ENCODE data around the gene SERINC3.

The SERINC3 gene

DNA sequence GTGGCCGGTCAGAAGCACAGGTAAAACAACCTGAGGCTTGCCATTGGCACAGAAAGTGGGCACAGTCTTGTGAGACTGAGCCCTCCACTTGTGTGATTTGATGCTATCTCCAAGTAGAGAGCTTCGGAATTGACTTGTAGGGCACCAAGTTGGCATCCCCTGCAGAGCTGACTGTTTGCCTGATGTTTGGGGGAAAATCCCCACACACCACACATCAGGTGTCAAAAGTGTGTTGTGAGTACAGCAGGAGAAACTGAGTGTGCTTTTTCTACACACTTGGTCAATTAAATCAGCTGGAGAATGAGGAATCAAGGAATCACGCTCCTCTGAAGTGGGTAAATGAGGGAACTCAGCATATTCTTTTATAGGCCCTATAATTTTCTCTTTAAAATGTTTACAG, 989 bp downstream of the SERINC3 start:
- no peak overlapping the region for H3K27ac Mint-ChIP-seq
- H3K9me3 Mint-ChIP-seq: no peaks in the 10 kb centered on the region
- H3K4me1 Mint-ChIP-seq: peaks cover 18 to 49% of the 10 kb centered on the region in 2 donors
- peak overlapping the region; percentile 63 to 67 for H3K4me3 Mint-ChIP-seq
- no peak for DNase-seq
- peaks cover 8 to 9% of the 10 kb centered on the region in 2 donors for H3K36me3 Mint-ChIP-seq
- ATAC-seq (replicated peaks): no peak
- H3K27me3 Mint-ChIP-seq: no peaks in the 10 kb centered on the region

DNA sequence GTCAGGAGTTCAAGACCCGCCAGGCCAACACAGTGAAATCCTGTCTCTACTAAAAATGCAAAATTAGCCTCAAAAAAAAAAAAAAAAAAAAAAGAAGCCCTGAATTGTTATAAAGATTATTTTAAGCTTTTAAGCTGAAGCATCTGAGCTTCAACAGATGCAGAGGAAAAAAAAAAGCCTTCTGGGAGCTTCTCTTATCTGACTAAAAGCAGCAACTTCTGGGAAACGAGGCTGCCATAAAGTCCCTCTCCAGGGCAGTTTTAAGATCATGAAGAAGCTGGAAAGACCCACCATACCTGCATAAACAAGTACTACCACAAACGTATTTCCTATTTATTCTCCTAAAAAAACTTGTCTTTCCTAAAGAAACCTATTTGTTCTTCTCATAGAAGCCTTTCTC, 3.6 kb downstream of the SERINC3 start:
- Mint-ChIP-seq H3K36me3 (peaks cover 9 to 14% of the 10 kb centered on the region in 2 donors), H3K9me3 (no peaks in the 10 kb centered on the region), H3K4me1 (peaks cover 21 to 49% of the 10 kb centered on the region in 2 donors), H3K4me3 (no peak overlapping the region), H3K27me3 (no peaks in the 10 kb centered on the region), H3K27ac (peak overlapping the region; percentile 39)
- no peak for ATAC-seq (replicated peaks)
- DNase-seq: no peak

DNA sequence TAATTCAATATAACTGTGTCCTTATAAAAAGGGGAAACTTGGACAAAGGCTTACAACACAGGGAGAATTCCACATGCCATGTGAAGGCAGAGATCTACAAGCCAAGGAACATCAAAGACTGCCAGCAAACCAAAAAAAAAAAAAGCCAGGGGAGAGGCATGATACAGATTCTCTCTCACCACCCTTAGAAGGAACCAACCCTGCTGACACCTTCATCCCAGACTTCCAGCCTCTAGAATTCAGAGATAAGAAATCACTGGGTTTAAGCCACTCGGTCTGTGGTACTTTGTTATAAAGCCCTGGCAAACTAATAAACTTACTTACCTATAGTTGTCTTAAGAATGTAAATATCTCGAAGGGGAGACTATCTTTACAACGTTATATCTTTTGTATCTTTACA, 4.4 kb downstream of the SERINC3 start:
- Mint-ChIP-seq H3K27me3 (no peaks in the 10 kb centered on the region), H3K27ac (no peak overlapping the region), H3K36me3 (peaks cover 13 to 16% of the 10 kb centered on the region in 2 donors), H3K4me3 (no peak overlapping the region), H3K9me3 (no peaks in the 10 kb centered on the region), H3K4me1 (peaks cover 23 to 50% of the 10 kb centered on the region in 2 donors)
- DNase-seq: no peak
- ATAC-seq (replicated peaks): no peak

DNA sequence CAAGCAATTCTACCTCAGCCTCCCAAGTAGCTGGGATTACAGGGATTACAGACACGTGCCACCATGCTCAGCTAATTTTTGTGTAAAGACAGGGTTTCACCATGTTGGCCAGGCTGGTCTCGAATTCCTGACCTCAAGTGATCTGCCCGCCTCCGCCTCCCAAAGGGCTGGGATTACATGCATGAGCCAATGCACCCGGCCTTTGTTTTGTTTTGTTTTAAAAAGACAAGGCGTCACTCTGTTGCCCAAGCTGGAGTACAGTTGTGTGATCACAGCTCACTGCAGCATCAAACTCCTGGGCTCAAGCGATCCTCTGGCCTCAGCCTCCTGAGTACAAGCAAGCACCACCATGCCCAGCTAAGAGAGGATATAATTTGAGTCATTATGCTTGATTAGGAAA, 5.4 kb downstream of the SERINC3 start:
- no peak for ATAC-seq (replicated peaks)
- H3K36me3 Mint-ChIP-seq: peaks cover 18% of the 10 kb centered on the region in 2 donors
- DNase-seq: no peak
- no peak overlapping the region for H3K4me3 Mint-ChIP-seq
- H3K27me3 Mint-ChIP-seq: no peaks in the 10 kb centered on the region
- H3K27ac Mint-ChIP-seq: no peak overlapping the region
- H3K9me3 Mint-ChIP-seq: no peaks in the 10 kb centered on the region
- peaks cover 17 to 48% of the 10 kb centered on the region in 2 donors for H3K4me1 Mint-ChIP-seq

DNA sequence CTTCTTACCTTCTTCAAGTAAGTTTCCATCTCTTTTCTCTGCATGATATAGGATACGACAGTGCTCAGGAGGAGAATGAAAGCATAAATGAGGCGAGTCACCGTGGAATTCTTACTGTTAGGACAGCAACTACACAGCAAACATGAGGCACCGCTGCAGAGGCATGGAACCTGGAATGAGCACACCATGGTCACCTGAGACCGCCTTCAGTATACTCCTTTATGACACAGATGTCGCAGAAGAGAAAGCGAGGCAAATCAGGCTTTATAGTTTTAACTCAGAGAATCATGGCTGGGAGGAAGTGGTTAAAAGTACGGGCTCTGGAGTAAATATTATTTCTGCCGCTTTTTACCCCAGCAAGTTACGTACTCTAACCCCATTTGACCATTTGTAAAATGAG, 8.0 kb downstream of the SERINC3 start:
- Mint-ChIP-seq H3K36me3 (peaks cover 10 to 13% of the 10 kb centered on the region in 2 donors), H3K4me1 (peaks cover 9 to 28% of the 10 kb centered on the region in 2 donors), H3K9me3 (no peaks in the 10 kb centered on the region), H3K27ac (no peak overlapping the region), H3K27me3 (no peaks in the 10 kb centered on the region), H3K4me3 (no peak overlapping the region)
- DNase-seq: no peak
- ATAC-seq (replicated peaks): no peak

DNA sequence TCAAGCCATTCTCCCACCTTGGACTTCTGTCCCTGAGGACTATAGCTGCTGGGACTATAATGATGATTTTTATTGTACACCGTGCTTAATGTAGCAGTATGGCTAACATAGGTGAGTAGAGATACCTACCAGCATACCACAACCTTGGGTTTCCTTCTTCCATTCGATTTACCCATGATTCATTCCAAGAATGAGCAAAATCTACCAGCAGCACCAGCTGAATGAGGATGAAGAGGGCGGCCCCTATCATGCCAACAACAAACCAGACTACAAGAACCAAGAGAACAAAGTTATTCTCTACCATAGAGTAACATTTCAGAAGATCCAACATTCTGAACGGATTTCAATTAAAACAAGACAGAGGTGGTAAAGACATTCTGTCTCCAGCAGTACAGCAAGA, 12.1 kb downstream of the SERINC3 start:
- H3K27me3 Mint-ChIP-seq: no peaks in the 10 kb centered on the region
- ATAC-seq (replicated peaks) (no peak), DNase-seq (no peak)
- H3K9me3 Mint-ChIP-seq: no peaks in the 10 kb centered on the region
- no peak overlapping the region for H3K4me3 Mint-ChIP-seq
- peaks cover 4 to 16% of the 10 kb centered on the region in 2 donors for H3K4me1 Mint-ChIP-seq
- H3K27ac Mint-ChIP-seq: no peak overlapping the region
- peaks cover 14 to 19% of the 10 kb centered on the region in 2 donors for H3K36me3 Mint-ChIP-seq

DNA sequence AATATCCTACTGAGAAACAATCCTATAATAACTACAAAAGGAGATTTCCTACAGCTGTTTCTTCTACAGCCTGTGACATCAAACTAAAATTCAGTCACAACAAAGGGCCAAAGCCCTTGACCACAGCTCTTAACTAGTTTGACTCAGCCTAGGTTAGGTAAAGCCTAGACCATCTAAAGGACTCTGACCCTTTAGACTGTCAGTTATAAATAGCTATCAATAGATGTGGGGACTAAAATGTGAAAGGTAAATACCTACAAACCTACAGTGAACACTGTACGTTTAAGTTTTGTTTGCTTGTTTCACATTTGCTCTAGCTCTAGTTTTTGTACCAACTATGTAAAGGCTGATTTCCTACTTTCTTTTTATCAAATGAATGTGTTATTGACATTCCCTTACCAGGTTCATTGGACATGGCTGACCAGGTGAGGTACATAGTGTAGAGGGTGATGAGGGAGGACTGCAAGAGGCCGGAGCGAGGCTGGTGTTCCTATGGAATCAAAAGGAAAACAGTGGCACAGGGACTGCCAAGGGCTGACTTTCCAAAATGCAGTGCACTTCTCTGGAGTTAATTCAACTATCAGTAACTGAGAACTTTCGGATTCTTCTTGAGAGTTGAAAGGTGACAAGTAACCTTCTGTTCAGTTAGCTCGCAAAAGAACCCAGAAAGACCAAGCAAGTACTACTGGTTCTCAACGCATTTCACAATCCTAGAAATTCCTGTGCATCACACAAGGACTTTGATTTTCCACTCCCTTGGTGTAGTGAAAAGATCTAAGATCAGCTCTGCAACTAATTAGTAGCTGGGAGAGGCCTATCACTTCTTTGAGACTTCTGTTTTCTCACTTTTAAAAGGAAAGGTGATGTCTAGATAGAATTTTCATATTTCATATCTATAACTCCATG, 17.2 kb downstream of the SERINC3 start:
- Mint-ChIP-seq H3K9me3 (no peaks in the 10 kb centered on the region), H3K4me1 (peaks cover 10 to 21% of the 10 kb centered on the region in 2 donors), H3K27me3 (no peaks in the 10 kb centered on the region), H3K27ac (no peak overlapping the region), H3K36me3 (peaks cover 25 to 27% of the 10 kb centered on the region in 2 donors), H3K4me3 (no peak overlapping the region)
- ATAC-seq (replicated peaks) (no peak), DNase-seq (no peak)

DNA sequence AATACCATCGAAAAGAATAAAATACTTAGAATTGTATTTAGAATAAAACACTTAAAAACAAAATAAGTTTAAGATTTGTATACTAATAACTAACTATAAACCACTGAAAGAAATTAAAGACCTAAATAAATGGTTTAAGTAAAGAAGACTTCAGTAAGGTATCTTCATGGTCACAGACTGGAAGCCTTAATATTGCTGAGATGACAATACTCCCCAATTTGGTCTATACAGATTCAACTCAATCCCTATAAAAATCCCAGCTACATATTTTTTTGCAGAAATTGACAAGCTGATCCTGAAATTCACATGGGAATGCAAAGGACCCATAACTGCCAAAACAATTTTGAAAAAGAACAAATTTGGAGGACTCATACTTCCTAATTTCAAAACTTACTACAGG, 18.9 kb downstream of the SERINC3 start:
- H3K36me3 Mint-ChIP-seq: peaks cover 28 to 36% of the 10 kb centered on the region in 2 donors
- H3K4me1 Mint-ChIP-seq: peaks cover 17 to 25% of the 10 kb centered on the region in 2 donors
- H3K27ac Mint-ChIP-seq: no peak overlapping the region
- ATAC-seq (replicated peaks): no peak
- no peaks in the 10 kb centered on the region for H3K9me3 Mint-ChIP-seq
- no peaks in the 10 kb centered on the region for H3K27me3 Mint-ChIP-seq
- DNase-seq: no peak
- no peak overlapping the region for H3K4me3 Mint-ChIP-seq

DNA sequence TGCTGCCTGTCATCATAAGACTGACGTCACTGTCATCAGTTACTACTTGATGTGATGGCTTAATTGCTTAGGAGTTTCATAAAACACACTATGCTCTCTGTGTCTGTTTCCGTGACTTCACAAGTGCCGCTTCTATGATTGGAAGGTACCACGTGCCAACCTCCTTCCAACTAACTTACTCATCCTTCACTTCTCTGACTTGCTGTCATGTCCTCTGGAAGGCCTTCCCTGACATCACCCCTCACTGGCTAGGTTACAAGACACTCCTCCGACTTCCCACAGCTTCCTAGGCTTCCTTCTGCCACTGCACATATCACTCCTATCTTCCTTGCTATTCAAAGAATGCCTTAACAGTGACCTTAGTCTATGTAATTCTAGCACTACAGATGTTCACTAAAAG, 20.4 kb downstream of the SERINC3 start:
- peaks cover 24 to 40% of the 10 kb centered on the region in 2 donors for H3K4me1 Mint-ChIP-seq
- H3K4me3 Mint-ChIP-seq: no peak overlapping the region
- H3K36me3 Mint-ChIP-seq: peaks cover 31 to 51% of the 10 kb centered on the region in 2 donors
- no peaks in the 10 kb centered on the region for H3K9me3 Mint-ChIP-seq
- no peak for ATAC-seq (replicated peaks)
- no peak for DNase-seq
- no peaks in the 10 kb centered on the region for H3K27me3 Mint-ChIP-seq
- no peak overlapping the region for H3K27ac Mint-ChIP-seq

DNA sequence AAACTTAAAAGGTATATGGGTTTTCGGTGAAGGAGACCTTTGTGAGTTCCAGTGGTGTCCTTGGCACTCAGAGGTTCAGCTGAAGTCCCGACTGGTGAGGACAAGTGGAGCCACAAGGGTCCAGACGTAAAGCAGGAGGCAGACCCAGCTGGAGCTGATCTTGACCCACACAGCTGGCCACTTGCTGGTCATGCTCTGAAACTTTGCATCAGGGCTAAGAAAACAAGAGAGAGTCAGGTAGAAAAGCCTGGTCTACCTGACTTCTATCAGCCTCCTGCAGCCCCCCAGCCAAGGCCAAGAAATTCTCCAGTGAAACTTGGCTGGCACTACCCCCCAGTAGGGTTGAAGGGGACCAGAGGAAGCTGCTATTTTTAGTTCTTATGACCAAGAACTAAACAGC, 21.6 kb downstream of the SERINC3 start:
- Mint-ChIP-seq H3K36me3 (peaks cover 38 to 64% of the 10 kb centered on the region in 2 donors), H3K9me3 (no peaks in the 10 kb centered on the region), H3K4me1 (peaks cover 32 to 52% of the 10 kb centered on the region in 2 donors), H3K27me3 (no peaks in the 10 kb centered on the region), H3K4me3 (no peak overlapping the region), H3K27ac (peak overlapping the region; percentile 60)
- ATAC-seq (replicated peaks) (no peak), DNase-seq (no peak)

DNA sequence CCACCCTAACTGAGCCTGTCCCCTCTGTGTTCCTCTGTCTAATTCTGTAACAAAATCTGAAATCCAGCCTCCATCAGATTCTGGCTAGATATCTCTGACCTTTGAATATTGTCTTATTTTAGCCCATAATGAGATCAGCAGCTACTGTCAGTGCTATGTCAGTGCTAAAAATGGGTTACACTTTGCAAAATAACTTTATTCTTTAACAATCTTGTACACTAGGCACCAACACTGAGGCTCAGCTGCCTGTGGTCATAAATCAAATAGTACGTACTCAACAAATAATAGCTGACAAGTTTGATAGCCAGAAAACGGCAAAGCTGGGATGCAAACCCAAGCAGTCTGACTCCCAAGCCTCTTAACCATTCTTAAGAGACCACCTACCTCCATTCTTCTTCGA, 24.1 kb downstream of the SERINC3 start:
- ATAC-seq (replicated peaks) (no peak), DNase-seq (no peak)
- Mint-ChIP-seq H3K27ac (no peak overlapping the region), H3K36me3 (peaks cover 48 to 75% of the 10 kb centered on the region in 2 donors), H3K4me3 (no peak overlapping the region), H3K27me3 (no peaks in the 10 kb centered on the region), H3K4me1 (peaks cover 35 to 54% of the 10 kb centered on the region in 2 donors), H3K9me3 (no peaks in the 10 kb centered on the region)

DNA sequence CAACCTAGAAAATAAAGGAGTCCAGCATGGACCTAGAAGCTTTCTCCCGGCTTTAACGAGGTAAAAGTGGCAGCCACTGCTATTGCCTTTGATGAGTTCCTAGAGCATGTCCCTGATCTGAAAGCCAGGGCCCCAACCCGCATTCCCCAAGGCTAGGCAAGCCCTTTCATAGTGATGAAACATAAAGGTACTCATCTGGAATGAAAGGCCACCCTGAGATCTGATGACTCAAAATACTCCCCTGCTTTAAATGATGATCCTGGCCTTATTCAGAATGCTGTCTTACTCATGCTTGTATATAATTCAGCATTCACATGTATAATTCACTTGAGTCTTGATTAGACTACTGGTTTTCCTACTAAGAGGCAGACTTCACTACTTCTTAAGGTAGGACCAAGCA, 24.9 kb downstream of the SERINC3 start:
- Mint-ChIP-seq H3K4me3 (peak overlapping the region in 1 of 2 donors; percentile 9), H3K9me3 (no peaks in the 10 kb centered on the region), H3K27ac (peak overlapping the region; percentile 90), H3K36me3 (peaks cover 52 to 81% of the 10 kb centered on the region in 2 donors), H3K27me3 (no peaks in the 10 kb centered on the region), H3K4me1 (peaks cover 37 to 55% of the 10 kb centered on the region in 2 donors)
- peak; percentile 89 to 91 for ATAC-seq (replicated peaks)
- DNase-seq: peak; percentile 17

DNA sequence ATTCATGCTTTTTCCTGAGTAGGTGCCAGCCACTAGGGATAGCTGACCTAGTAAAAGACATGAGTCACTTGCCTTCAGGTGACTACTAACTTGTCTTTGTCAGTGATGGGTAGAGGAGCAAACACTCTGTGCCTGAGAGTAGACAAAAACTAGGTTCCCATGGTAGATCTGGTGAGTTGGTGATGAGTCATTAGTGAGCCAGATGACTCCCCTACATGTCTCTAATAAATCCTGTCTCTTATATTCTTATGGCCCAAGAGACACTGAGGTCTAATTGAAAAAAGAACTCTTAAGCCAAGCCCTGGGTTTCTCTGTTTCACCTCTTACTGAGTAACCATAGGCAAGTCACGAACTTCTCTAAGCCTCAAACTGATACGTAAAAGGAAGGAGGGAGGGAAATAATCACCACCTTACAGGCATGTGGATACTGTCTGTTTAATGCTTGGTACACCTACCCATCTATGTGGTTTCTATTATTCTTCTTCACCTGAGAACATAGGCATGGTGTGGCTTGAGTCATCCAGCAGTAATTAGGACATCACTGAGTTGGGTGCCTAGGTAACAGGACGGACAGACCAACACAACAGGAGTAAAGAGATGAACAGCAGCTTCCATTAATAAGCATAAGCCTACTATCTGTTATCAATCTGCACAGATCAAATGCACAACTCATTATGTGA, 25.9 kb downstream of the SERINC3 start:
- no peaks in the 10 kb centered on the region for H3K9me3 Mint-ChIP-seq
- peak overlapping the region; percentile 90 for H3K27ac Mint-ChIP-seq
- no peaks in the 10 kb centered on the region for H3K27me3 Mint-ChIP-seq
- peaks cover 55 to 80% of the 10 kb centered on the region in 2 donors for H3K36me3 Mint-ChIP-seq
- H3K4me3 Mint-ChIP-seq: no peak overlapping the region
- DNase-seq (no peak), ATAC-seq (replicated peaks) (peak; percentile 54 to 57)
- H3K4me1 Mint-ChIP-seq: peaks cover 42 to 58% of the 10 kb centered on the region in 2 donors

DNA sequence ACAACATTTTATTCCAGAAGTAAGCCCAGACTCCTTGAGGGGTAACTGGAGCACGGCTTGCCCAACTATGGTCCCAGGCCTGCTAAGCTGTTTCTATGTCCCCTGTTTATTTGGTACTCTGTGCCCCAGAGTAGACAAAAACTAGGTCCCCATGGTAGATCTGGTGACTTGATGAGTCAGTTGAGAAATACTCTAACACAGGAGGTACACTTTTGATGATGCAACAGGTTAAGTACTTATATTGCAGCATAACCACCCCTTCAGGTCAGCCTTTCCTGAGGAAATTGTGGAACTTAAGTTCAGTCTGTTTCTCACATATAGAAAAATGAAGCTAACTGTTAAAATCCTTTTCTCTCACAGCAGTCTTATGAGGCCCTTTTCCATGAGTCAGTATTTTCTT, 26.6 kb downstream of the SERINC3 start:
- Mint-ChIP-seq H3K36me3 (peaks cover 55 to 80% of the 10 kb centered on the region in 2 donors), H3K9me3 (no peaks in the 10 kb centered on the region), H3K27me3 (no peaks in the 10 kb centered on the region), H3K4me1 (peaks cover 38 to 58% of the 10 kb centered on the region in 2 donors), H3K27ac (peak overlapping the region; percentile 90), H3K4me3 (no peak overlapping the region)
- ATAC-seq (replicated peaks) (no peak), DNase-seq (no peak)

DNA sequence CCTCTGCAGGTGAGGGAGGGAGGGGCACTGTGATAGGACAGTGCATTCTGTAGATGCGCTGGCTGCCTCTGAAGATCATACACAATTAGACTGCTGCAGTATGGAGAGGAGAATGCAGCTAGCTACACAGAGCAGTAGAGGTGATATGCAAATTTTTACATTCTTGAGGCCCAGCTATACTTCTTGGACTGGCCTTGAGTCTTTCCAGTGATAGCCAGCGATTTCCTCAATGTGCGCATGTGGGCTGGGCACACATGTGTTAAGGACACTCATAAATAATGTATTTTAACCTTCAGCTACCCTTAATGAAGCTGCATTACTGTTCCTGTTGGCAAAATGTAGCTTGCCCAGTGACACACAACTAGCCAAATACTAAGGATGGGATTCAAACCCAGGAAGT, 27.2 kb downstream of the SERINC3 start:
- ATAC-seq (replicated peaks): no peak
- Mint-ChIP-seq H3K36me3 (peaks cover 56 to 83% of the 10 kb centered on the region in 2 donors), H3K27ac (no peak overlapping the region), H3K9me3 (no peaks in the 10 kb centered on the region), H3K4me1 (peaks cover 39 to 61% of the 10 kb centered on the region in 2 donors), H3K27me3 (no peaks in the 10 kb centered on the region), H3K4me3 (no peak overlapping the region)
- no peak for DNase-seq
